Large intestine (tissue), 3 donors: Measurements from ENCODE around the gene GLRX5. TPM values are rescaled to one million over a fixed set of nuclear protein-coding genes. Genes with fewer than 3 reads are reported as not detected.

ENCODE experiments used
- DNase-seq, 2 donors: peaks; one replicate each; pipeline versions ENCODE4 v3.0.0 to v3.0.0-alpha.2; 2013
- H3K27ac ChIP-seq: one replicate; pipeline ENCODE4 v1.5.1; 2013; ENCODE audit warnings: low read length
- H3K27me3 ChIP-seq: 2 replicates; pipeline ENCODE4 v1.6.1; 2013; ENCODE audit warnings: low read length; ENCODE audit not compliant: control insufficient read depth, insufficient read depth
- H3K36me3 ChIP-seq: 2 replicates; pipeline ENCODE4 v1.6.1; 2013; ENCODE audit warnings: low read length; ENCODE audit not compliant: control insufficient read depth, insufficient read depth
- H3K4me1 ChIP-seq: one replicate; pipeline ENCODE4 v1.6.1; 2013; ENCODE audit warnings: low read length; ENCODE audit not compliant: control insufficient read depth, insufficient read depth
- H3K4me3 ChIP-seq: one replicate; pipeline ENCODE4 v1.5.1; 2013; ENCODE audit warnings: low read length
- H3K9me3 ChIP-seq: one replicate; pipeline ENCODE4 v1.6.1; 2013; ENCODE audit warnings: mild to moderate bottlenecking, low read depth, low read length, moderate library complexity; ENCODE audit not compliant: control insufficient read depth
- WGBS: methylation state at CpG from one replicate; pipeline ENCODE4 v1.1.5; 2013; ENCODE audit warnings: low lambda C conversion rate; ENCODE audit not compliant: insufficient coverage; 5-methylcytosine and 5-hydroxymethylcytosine counted together
- polyA plus RNA-seq: library from polyadenylated mRNA; unstranded; fragments of 120-200 nt; gene quantifications from one replicate; pipeline ENCODE4 v1.2.1, GENCODE V29; 2013

GLRX5 gene
- polyA plus RNA-seq, 1 donor, result 46.5 TPM

GRCh38 chr14:95557291-95557690, 22.4 kb downstream of the GLRX5 start:
- H3K36me3 ChIP-seq, result no peaks in the 10 kb centered on the region
- DNase-seq, result no peak
- no peaks in the 10 kb centered on the region for H3K9me3 ChIP-seq
- H3K4me3 ChIP-seq, result no peak overlapping the region
- no peaks in the 10 kb centered on the region for H3K27me3 ChIP-seq
- H3K4me1 ChIP-seq, result no peaks in the 10 kb centered on the region
- WGBS, result no CpG with 5 or more reads among the region's 11 CpGs
- H3K27ac ChIP-seq, result no peak overlapping the region

GRCh38 chr14:95557832-95558231, 23.0 kb downstream of the GLRX5 start:
- Histone ChIP-seq H3K4me1 (no peaks in the 10 kb centered on the region), H3K9me3 (no peaks in the 10 kb centered on the region), H3K36me3 (no peaks in the 10 kb centered on the region), H3K4me3 (no peak overlapping the region), H3K27me3 (no peaks in the 10 kb centered on the region), H3K27ac (no peak overlapping the region)
- DNase-seq, result no peak
- no CpG with 5 or more reads among the region's 2 CpGs for WGBS

GRCh38 chr14:95559203-95559602, 24.4 kb downstream of the GLRX5 start:
- no peak for DNase-seq
- Histone ChIP-seq H3K4me1 (no peaks in the 10 kb centered on the region), H3K4me3 (no peak overlapping the region), H3K9me3 (no peaks in the 10 kb centered on the region), H3K27ac (no peak overlapping the region), H3K36me3 (no peaks in the 10 kb centered on the region), H3K27me3 (no peaks in the 10 kb centered on the region)
- WGBS, result 25% methylated on average over 2 of the region's 6 CpGs

GRCh38 chr14:95561001-95561412, 26.2 kb downstream of the GLRX5 start:
- no peak overlapping the region for H3K4me3 ChIP-seq
- H3K27ac ChIP-seq, result no peak overlapping the region
- H3K9me3 ChIP-seq, result no peaks in the 10 kb centered on the region
- H3K36me3 ChIP-seq, result no peaks in the 10 kb centered on the region
- peak; percentile 77 to 86 for DNase-seq
- 43% methylated on average over 4 of the region's 14 CpGs for WGBS
- H3K4me1 ChIP-seq, result no peaks in the 10 kb centered on the region
- H3K27me3 ChIP-seq, result no peaks in the 10 kb centered on the region

GRCh38 chr14:95562892-95563685, 28.2 kb downstream of the GLRX5 start:
- WGBS, result no CpG with 5 or more reads among the region's 18 CpGs
- no peak overlapping the region for H3K4me3 ChIP-seq

GRCh38 chr14:95564060-95564459, 29.2 kb downstream of the GLRX5 start:
- H3K9me3 ChIP-seq, result no peaks in the 10 kb centered on the region
- no peaks in the 10 kb centered on the region for H3K27me3 ChIP-seq
- no peak for DNase-seq
- no peaks in the 10 kb centered on the region for H3K4me1 ChIP-seq
- H3K4me3 ChIP-seq, result no peak overlapping the region
- no CpG with 5 or more reads among the region's 4 CpGs for WGBS
- H3K36me3 ChIP-seq, result no peaks in the 10 kb centered on the region
- H3K27ac ChIP-seq, result no peak overlapping the region

More at GRCh38 chr14:95562892-95563685, 28.2 kb downstream of the GLRX5 start:
- no peaks in the 10 kb centered on the region for H3K27me3 ChIP-seq
- no peaks in the 10 kb centered on the region for H3K9me3 ChIP-seq
- no peaks in the 10 kb centered on the region for H3K4me1 ChIP-seq
- H3K27ac ChIP-seq, result no peak overlapping the region
- H3K36me3 ChIP-seq, result no peaks in the 10 kb centered on the region
- DNase-seq, result no peak

GRCh38 chr14:95569440-95569839, 34.6 kb downstream of the GLRX5 start:
- DNase-seq, result no peak
- WGBS, result 100% methylated on average over 1 of the region's 3 CpGs
- no peaks in the 10 kb centered on the region for H3K27me3 ChIP-seq

GRCh38 chr14:95573313-95573712, 38.5 kb downstream of the GLRX5 start:
- WGBS, result no CpG with 5 or more reads among the region's 7 CpGs
- DNase-seq, result no peak
- Histone ChIP-seq H3K4me1 (no peaks in the 10 kb centered on the region), H3K4me3 (no peak overlapping the region), H3K36me3 (no peaks in the 10 kb centered on the region), H3K27ac (no peak overlapping the region), H3K27me3 (no peaks in the 10 kb centered on the region), H3K9me3 (no peaks in the 10 kb centered on the region)

More at GRCh38 chr14:95569440-95569839, 34.6 kb downstream of the GLRX5 start:
- H3K4me3 ChIP-seq, result no peak overlapping the region
- no peaks in the 10 kb centered on the region for H3K9me3 ChIP-seq
- H3K36me3 ChIP-seq, result no peaks in the 10 kb centered on the region
- H3K27ac ChIP-seq, result no peak overlapping the region
- H3K4me1 ChIP-seq, result no peaks in the 10 kb centered on the region

GRCh38 chr14:95575840-95576473, 41.1 kb downstream of the GLRX5 start:
- H3K4me3 ChIP-seq, result no peak overlapping the region
- H3K9me3 ChIP-seq, result no peaks in the 10 kb centered on the region
- H3K36me3 ChIP-seq, result no peaks in the 10 kb centered on the region
- H3K27ac ChIP-seq, result no peak overlapping the region
- no CpG with 5 or more reads among the region's 3 CpGs for whole genome bisulfite sequencing
- no peaks in the 10 kb centered on the region for H3K27me3 ChIP-seq
- H3K4me1 ChIP-seq, result no peaks in the 10 kb centered on the region
- no peak for DNase-seq

GRCh38 chr14:95577067-95577800, 42.4 kb downstream of the GLRX5 start:
- DNase-seq, result no peak
- H3K4me3 ChIP-seq, result no peak overlapping the region
- H3K4me1 ChIP-seq, result no peaks in the 10 kb centered on the region
- WGBS, result no CpG with 5 or more reads among the region's 12 CpGs
- no peaks in the 10 kb centered on the region for H3K36me3 ChIP-seq
- no peaks in the 10 kb centered on the region for H3K9me3 ChIP-seq
- no peak overlapping the region for H3K27ac ChIP-seq
- H3K27me3 ChIP-seq, result no peaks in the 10 kb centered on the region
